ENCODE data around the gene PCBP3. TPM values are rescaled to one million over a fixed set of nuclear protein-coding genes. Genes with fewer than 3 reads are reported as not detected.
"Not testable (repeated sequence)": the region's sequence is repeated elsewhere in the genome, so short reads cannot be mapped to it uniquely, and the experiment has no call there.

PCBP3 gene
- total and polyA plus RNA-seq, 8 donors, result 0.83 to 4.3 (median 1.7) TPM

DNA sequence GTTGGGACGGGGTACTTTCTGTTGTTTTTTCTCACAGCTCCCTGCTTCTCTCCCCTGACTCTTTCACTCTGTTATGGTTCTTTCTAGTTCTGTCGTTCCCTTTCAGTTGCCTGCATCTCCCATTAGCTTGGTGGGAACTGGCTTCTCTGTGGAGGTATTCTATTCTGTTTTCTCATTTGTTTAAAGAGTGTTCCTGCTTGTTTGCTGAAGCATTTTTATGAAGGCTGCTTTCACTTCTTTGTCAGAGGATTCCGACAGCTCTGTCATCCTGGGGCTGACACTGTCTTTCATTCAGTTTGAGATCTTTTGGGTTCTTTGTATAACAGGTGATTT is 242.0 kb downstream of the PCBP3 start:
- intact Hi-C loops (cut with DNase I), result no loop called here
- Histone ChIP-seq H3K36me3 (no peaks in the 10 kb centered on the region), H3K27me3 (no peaks in the 10 kb centered on the region), H3K27ac (no peak overlapping the region), H3K4me1 (no peaks in the 10 kb centered on the region), H3K9me3 (no peaks in the 10 kb centered on the region), H3K4me3 (no peak overlapping the region)
- ATAC-seq (no peak), DNase-seq (no peak), FAIRE-seq (no peak)
- 73 to 80% methylated on average over 3 of the region's 3 CpGs for WGBS, 2 donors
- TF ChIP-seq, protein P1, sequence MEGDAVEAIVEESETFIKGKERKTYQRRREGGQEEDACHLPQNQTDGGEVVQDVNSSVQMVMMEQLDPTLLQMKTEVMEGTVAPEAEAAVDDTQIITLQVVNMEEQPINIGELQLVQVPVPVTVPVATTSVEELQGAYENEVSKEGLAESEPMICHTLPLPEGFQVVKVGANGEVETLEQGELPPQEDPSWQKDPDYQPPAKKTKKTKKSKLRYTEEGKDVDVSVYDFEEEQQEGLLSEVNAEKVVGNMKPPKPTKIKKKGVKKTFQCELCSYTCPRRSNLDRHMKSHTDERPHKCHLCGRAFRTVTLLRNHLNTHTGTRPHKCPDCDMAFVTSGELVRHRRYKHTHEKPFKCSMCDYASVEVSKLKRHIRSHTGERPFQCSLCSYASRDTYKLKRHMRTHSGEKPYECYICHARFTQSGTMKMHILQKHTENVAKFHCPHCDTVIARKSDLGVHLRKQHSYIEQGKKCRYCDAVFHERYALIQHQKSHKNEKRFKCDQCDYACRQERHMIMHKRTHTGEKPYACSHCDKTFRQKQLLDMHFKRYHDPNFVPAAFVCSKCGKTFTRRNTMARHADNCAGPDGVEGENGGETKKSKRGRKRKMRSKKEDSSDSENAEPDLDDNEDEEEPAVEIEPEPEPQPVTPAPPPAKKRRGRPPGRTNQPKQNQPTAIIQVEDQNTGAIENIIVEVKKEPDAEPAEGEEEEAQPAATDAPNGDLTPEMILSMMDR (IDR thresholded peaks at IDR 0.05), result no peak

DNA sequence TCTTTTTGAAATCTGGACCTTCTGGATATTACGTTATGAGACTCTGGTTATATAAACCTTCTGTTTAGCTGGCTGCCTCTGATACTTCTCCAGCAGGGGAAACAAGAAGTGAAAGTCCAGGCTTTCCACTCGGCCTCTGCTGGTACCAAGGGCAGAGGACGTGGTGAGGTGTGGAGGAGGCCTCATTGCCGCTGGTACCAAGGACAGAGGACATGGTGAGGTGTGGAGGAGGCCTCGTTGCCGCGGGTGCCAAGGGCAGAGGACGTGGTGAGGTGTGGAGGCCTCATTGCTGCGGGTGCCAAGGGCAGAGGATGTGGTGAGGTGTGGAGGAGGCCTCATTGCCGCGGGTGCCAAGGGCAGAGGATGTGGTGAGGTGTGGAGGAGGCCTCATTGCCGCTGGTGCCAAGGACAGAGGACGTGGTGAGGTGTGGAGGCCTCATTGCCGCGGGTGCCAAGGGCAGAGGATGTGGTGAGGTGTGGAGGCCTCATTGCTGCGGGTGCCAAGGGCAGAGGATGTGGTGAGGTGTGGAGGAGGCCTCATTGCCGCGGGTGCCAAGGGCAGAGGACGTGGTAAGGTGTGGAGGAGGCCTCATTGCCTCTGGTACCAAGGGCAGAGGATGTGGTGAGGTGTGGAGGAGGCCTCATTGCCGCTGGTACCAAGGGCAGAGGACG is 242.5 kb downstream of the PCBP3 start:
- ATAC-seq; H3K27ac ChIP-seq; intact Hi-C loops (cut with DNase I); FAIRE-seq; H3K36me3 ChIP-seq; H3K4me1 ChIP-seq; H3K9me3 ChIP-seq; H3K27me3 ChIP-seq; H3K4me3 ChIP-seq: not testable (repeated sequence)
- DNase-seq, result peak in 2 of 6 donors; percentile 7 to 13
- WGBS, 2 donors, result 60 to 80% methylated on average over 21 of the region's 21 CpGs

GRCh38 chr21:45886610-45887026 is 243.1 kb downstream of the PCBP3 start:
- Histone ChIP-seq H3K4me3 (no peak overlapping the region), H3K27me3 (no peaks in the 10 kb centered on the region), H3K4me1 (no peaks in the 10 kb centered on the region), H3K27ac (no peak overlapping the region), H3K36me3 (no peaks in the 10 kb centered on the region), H3K9me3 (no peaks in the 10 kb centered on the region)
- TF ChIP-seq, protein P1 (IDR thresholded peaks at IDR 0.05), result no peak
- ATAC-seq (no peak), FAIRE-seq (no peak), DNase-seq (peak in 2 of 6 donors; percentile 34 to 35)
- intact Hi-C loops (cut with DNase I), result no loop called here
- WGBS, 2 donors, result 65 to 76% methylated on average over 11 of the region's 11 CpGs

GRCh38 chr21:45887120-45887611 is 243.6 kb downstream of the PCBP3 start:
- no peaks in the 10 kb centered on the region for H3K27me3 ChIP-seq
- intact Hi-C loops (cut with DNase I), result no loop called here
- no peak for ATAC-seq
- no peak for FAIRE-seq
- no peak overlapping the region for H3K27ac ChIP-seq
- H3K4me3 ChIP-seq, result no peak overlapping the region
- no peaks in the 10 kb centered on the region for H3K36me3 ChIP-seq
- TF ChIP-seq, protein P1 (IDR thresholded peaks at IDR 0.05), result no peak
- H3K4me1 ChIP-seq, result no peaks in the 10 kb centered on the region
- WGBS, 2 donors, result 71 to 87% methylated on average over 6 of the region's 6 CpGs
- peak in 2 of 6 donors; percentile 20 to 27 for DNase-seq
- H3K9me3 ChIP-seq, result no peaks in the 10 kb centered on the region

- DNase-seq (peak in 2 of 6 donors; percentile 34 to 46), FAIRE-seq (no peak), ATAC-seq (no peak)
- Histone ChIP-seq H3K9me3 (no peaks in the 10 kb centered on the region), H3K4me3 (no peak overlapping the region), H3K27me3 (no peaks in the 10 kb centered on the region), H3K4me1 (no peaks in the 10 kb centered on the region), H3K36me3 (no peaks in the 10 kb centered on the region), H3K27ac (no peak overlapping the region)
- TF ChIP-seq, protein P1 (IDR thresholded peaks at IDR 0.05), result no peak
- 37 to 53% methylated on average over 16 of the region's 16 CpGs for WGBS, 2 donors
- intact Hi-C loops (cut with DNase I), result no loop called here
These were observed 244.3 kb downstream of the PCBP3 start for GRCh38 chr21:45887788-45888187.

Data from pancreas (tissue), 10 donors.